ENCODE data around the gene ANTXRL. TPM values are rescaled to one million over a fixed set of nuclear protein-coding genes. Genes with fewer than 3 reads are reported as not detected.
"Not testable (repeated sequence)": the region's sequence is repeated elsewhere in the genome, so short reads cannot be mapped to it uniquely, and the experiment has no call there.

The ANTXRL gene
- total RNA-seq, 1 donor from 2014 or later: not detected

DNA sequence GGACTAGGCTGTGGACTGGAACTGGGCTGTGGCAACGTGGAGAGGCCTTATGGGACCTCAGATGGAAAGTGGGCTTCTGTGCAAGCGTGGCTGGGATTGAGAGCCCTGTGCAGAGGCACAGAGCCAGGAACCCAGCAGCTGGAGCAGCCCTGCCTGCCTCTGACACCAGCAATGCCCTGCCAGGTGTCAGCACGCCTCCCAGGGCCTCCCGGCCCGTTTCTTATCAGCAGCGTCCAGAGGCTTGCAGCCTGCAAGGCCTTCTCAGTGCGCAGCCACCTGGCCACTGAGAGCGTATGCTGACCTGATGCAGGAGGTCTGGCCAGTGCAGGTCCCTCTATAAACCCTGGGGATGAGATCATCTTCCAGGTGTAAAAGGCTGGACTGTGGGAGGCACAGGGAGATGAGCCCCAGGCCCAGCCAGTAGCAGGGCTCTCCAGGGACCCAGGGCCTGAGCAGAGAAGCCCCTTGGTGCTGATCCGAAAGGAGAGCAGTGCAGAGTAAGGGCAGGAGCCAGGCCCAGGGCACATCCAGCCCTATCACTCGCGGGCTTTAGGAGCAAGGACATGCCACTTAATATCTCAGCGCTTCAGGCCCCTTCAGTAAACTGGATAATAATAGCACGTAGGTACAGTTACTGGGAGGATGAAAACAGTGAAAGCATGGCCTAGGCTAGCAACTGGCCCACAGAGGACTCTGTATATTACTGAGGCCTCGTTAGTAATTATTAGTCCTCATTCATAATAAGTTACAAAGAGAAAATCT, 38.8 kb upstream of the ANTXRL start:
- peaks cover 1% of the 10 kb centered on the region for H3K36me3 Mint-ChIP-seq (ENCODE audit: low read depth, unreplicated experiment)
- H2AFZ ChIP-seq (ENCODE audit: low read depth, low read length): no peak overlapping the region
- H3K4me1 Mint-ChIP-seq (ENCODE audit: low read depth, unreplicated experiment): no peaks in the 10 kb centered on the region
- no peaks in the 10 kb centered on the region for H3K9me3 Mint-ChIP-seq (ENCODE audit: unreplicated experiment)
- no peaks in the 10 kb centered on the region for H3K79me2 ChIP-seq (ENCODE audit: insufficient read depth, low read length)
- peaks cover 23% of the 10 kb centered on the region for H3K27me3 Mint-ChIP-seq (ENCODE audit: low read depth, unreplicated experiment)
- H4K20me1 ChIP-seq (ENCODE audit: insufficient read depth, low read length): no peaks in the 10 kb centered on the region
- H3K9ac ChIP-seq (ENCODE audit: low read length): no peak overlapping the region
- no peak overlapping the region for H3K4me3 Mint-ChIP-seq (ENCODE audit: unreplicated experiment)
- no peaks in the 10 kb centered on the region for H3K9me3 ChIP-seq (ENCODE audit: insufficient read depth, low read depth, low read length)
- H3K27ac Mint-ChIP-seq (ENCODE audit: unreplicated experiment): no peak overlapping the region
- H3K4me3 ChIP-seq (ENCODE audit: insufficient read depth, low read depth, low read length): no peak overlapping the region
- no peaks in the 10 kb centered on the region for H3K4me1 ChIP-seq (ENCODE audit: insufficient read depth, low read length)
- no peaks in the 10 kb centered on the region for H3K36me3 ChIP-seq (ENCODE audit: insufficient read depth, low read length)
- H3K27me3 ChIP-seq (ENCODE audit: insufficient read depth, low read length): no peaks in the 10 kb centered on the region
- H3K4me2 ChIP-seq (ENCODE audit: low read length): no peak overlapping the region
- DNase-seq (ENCODE audit: low read depth): no peak
- TF ChIP-seq, protein P1, sequence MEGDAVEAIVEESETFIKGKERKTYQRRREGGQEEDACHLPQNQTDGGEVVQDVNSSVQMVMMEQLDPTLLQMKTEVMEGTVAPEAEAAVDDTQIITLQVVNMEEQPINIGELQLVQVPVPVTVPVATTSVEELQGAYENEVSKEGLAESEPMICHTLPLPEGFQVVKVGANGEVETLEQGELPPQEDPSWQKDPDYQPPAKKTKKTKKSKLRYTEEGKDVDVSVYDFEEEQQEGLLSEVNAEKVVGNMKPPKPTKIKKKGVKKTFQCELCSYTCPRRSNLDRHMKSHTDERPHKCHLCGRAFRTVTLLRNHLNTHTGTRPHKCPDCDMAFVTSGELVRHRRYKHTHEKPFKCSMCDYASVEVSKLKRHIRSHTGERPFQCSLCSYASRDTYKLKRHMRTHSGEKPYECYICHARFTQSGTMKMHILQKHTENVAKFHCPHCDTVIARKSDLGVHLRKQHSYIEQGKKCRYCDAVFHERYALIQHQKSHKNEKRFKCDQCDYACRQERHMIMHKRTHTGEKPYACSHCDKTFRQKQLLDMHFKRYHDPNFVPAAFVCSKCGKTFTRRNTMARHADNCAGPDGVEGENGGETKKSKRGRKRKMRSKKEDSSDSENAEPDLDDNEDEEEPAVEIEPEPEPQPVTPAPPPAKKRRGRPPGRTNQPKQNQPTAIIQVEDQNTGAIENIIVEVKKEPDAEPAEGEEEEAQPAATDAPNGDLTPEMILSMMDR (IDR thresholded peaks at IDR 0.05; ENCODE audit: insufficient read depth, low read depth, low read length): no peak
- no peak for TF ChIP-seq EZH2 (IDR thresholded peaks at IDR 0.05; ENCODE audit: insufficient read depth, low read length)
- no peak overlapping the region for H3K27ac ChIP-seq (ENCODE audit: low read depth, low read length)
- no peak for FAIRE-seq

DNA sequence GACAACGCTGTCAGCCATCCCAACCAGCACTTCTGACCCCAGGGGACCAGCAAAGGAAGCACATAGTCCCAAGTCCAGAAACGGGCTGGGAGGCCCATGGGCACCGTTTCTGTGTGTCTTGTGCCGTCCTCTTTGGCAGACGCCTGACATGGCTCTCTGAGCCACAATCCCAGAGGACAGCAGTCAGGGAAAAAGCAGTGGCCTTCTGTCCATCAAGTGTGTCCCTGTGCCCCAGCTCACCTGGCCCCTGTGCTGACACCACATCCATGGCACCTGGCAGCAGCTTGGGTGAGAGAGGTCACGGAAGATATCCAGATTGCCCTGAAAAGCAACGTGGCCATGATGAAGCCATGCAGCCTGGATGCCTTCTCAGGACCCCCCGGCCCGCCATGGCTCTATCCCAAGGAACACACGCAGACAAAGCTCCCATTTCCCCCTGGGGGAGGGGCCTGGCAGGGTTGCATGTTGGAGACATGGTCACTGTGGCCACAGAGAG, 38.1 kb upstream of the ANTXRL start:
- Mint-ChIP-seq H3K4me3 (ENCODE audit: unreplicated experiment) (no peak overlapping the region), H3K9me3 (ENCODE audit: unreplicated experiment) (no peaks in the 10 kb centered on the region), H3K27me3 (ENCODE audit: low read depth, unreplicated experiment) (peaks cover 30% of the 10 kb centered on the region)

DNA sequence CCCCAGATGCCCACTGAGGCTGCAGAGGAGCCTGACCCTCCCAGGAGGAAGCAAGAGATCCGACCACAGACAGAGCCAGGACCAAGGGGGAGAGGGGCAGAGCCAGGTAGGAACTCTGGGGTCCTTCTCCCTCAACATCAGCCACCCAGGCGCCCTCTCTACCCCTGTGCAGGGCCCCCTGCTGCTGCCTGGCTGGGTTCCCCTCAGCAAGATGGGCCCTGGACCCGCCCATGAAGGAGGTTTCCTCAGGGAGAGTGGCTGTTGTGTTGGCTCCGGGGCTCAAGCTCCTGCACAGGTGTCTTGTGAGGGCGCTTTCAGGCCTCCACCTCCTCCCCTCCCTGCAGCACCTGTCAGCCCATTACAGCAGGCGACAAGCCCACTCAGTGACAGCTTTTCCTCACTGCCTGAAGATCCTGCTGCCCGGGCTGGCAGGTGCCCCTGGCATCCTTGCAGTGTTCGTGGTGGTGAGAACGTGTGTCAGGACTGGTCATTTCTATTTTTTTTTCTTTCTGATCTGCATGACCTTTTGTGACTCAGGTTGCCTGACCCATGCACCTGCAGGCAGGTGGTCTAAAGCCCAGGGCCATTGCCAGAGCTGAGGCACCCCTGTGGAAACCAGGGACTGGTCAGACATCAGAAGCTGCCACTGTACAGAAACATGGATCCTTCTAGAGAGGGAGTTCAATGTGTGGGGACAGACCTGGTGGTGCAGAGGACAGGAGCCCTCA, 37.0 kb upstream of the ANTXRL start:
- not testable (repeated sequence) for H3K4me2 ChIP-seq (ENCODE audit: low read length); DNase-seq (ENCODE audit: low read depth); H3K27ac Mint-ChIP-seq (ENCODE audit: unreplicated experiment); H3K9me3 Mint-ChIP-seq (ENCODE audit: unreplicated experiment); H3K27me3 ChIP-seq (ENCODE audit: insufficient read depth, low read length); H3K9me3 ChIP-seq (ENCODE audit: insufficient read depth, low read depth, low read length); FAIRE-seq; H3K4me1 ChIP-seq (ENCODE audit: insufficient read depth, low read length); H2AFZ ChIP-seq (ENCODE audit: low read depth, low read length); H3K4me1 Mint-ChIP-seq (ENCODE audit: low read depth, unreplicated experiment); H3K36me3 Mint-ChIP-seq (ENCODE audit: low read depth, unreplicated experiment); H3K4me3 ChIP-seq (ENCODE audit: insufficient read depth, low read depth, low read length); H3K36me3 ChIP-seq (ENCODE audit: insufficient read depth, low read length); H3K27ac ChIP-seq (ENCODE audit: low read depth, low read length); H3K79me2 ChIP-seq (ENCODE audit: insufficient read depth, low read length); H3K4me3 Mint-ChIP-seq (ENCODE audit: unreplicated experiment); H3K9ac ChIP-seq (ENCODE audit: low read length); H4K20me1 ChIP-seq (ENCODE audit: insufficient read depth, low read length)
- H3K27me3 Mint-ChIP-seq (ENCODE audit: low read depth, unreplicated experiment): peaks cover 34% of the 10 kb centered on the region

More for the DNA sequence above, 38.1 kb upstream of the ANTXRL start:
- Histone ChIP-seq H3K4me2 (ENCODE audit: low read length) (no peak overlapping the region), H3K36me3 (ENCODE audit: insufficient read depth, low read length) (no peaks in the 10 kb centered on the region), H3K27me3 (ENCODE audit: insufficient read depth, low read length) (no peaks in the 10 kb centered on the region), H3K9me3 (ENCODE audit: insufficient read depth, low read depth, low read length) (no peaks in the 10 kb centered on the region), H3K4me3 (ENCODE audit: insufficient read depth, low read depth, low read length) (no peak overlapping the region), H2AFZ (ENCODE audit: low read depth, low read length) (no peak overlapping the region), H3K27ac (ENCODE audit: low read depth, low read length) (no peak overlapping the region), H3K4me1 (ENCODE audit: insufficient read depth, low read length) (no peaks in the 10 kb centered on the region), H3K79me2 (ENCODE audit: insufficient read depth, low read length) (no peaks in the 10 kb centered on the region), H3K9ac (ENCODE audit: low read length) (no peak overlapping the region), H4K20me1 (ENCODE audit: insufficient read depth, low read length) (no peaks in the 10 kb centered on the region)
- Mint-ChIP-seq H3K27ac (ENCODE audit: unreplicated experiment) (no peak overlapping the region), H3K4me1 (ENCODE audit: low read depth, unreplicated experiment) (no peaks in the 10 kb centered on the region), H3K36me3 (ENCODE audit: low read depth, unreplicated experiment) (peaks cover 1% of the 10 kb centered on the region)
- TF ChIP-seq EZH2 (IDR thresholded peaks at IDR 0.05; ENCODE audit: insufficient read depth, low read length): no peak
- TF ChIP-seq, protein P1 (IDR thresholded peaks at IDR 0.05; ENCODE audit: insufficient read depth, low read depth, low read length): no peak
- FAIRE-seq (no peak), DNase-seq (ENCODE audit: low read depth) (no peak)

Data from astrocyte (in vitro differentiated cells and primary cell).